GM19468 (cell line): Measurements from ENCODE around the gene REEP3.

Experiments
- ATAC-seq: cut with Tn5 transposase; IDR thresholded peaks from one replicate; pipeline ENCODE4 v1.9.1; 2021; ENCODE audit warnings: mild to moderate bottlenecking, moderate library complexity, moderate number of reproducible peaks; ENCODE audit not compliant: unreplicated experiment; ENCODE audit errors: extremely low read depth

REEP3 gene

DNA sequence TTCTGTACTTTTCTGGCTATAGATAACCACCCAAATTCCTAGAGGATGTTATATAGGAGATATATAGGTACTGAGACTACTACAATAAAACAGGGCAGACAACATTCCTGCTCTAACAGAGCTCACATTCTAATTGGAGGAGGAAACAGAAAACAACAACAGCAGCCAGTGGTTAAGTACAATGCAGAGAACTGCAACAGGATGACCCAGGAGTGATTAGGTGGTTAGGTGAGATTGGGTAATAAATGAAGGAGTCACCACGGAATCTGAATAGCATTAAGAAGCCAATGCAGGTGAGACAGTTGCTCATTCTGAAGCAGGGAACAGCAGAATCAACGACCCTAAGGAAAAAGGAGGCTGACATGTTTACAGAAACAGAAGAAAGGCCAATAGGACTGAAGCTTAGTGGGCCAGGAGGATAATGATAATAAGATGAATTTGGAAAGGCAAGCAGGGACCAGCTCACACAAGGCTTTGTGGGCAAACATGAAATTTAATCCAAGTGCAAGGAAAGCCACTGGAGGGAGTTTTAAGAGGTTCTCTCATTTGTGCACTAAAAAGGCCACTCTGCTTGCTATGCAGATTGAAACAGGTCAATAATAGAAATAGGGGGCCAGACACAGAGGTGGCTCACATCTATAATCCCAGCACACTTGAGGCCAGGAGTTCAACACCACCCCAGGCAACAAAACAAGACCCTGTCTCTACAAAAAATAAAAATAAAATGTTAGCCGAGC lies 16.9 kb upstream of the REEP3 start:
- no peak for ATAC-seq

DNA sequence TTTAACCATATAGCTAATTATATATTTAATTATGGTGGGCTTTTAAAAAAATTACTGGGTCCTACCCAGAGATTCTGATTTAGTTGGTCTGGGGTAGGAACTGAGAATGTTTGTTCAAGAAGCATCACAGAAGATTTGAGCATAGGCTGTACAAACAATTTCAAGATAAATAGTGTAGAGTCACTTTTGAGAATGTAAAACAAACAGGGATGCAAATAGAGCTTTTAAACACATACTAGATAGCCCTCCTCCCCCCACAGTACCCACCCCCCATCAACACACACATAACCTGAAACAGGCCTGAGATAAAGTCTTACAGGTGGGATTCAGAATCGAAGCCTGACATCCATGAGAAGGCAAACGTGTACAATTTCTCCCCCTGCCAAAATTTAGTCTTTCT lies 15.6 kb upstream of the REEP3 start:
- ATAC-seq: no peak

DNA sequence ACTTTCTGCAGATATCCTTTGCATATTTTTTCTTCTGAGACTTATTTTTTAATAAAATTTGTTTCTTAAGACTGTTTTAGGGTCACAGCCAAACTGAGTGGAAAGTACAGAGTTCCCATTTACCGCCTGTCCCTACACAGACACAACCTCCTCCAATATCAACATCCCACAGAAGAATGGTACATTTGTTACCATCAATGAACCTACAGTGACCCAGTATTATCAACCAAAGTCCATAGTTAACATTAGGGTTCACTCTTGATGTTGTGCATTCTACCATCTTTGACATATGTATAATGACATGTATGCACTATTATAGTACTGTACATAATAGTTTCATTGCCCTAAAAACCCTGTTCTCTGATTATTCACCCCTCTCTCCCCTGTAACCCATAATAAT lies 14.6 kb upstream of the REEP3 start:
- no peak for ATAC-seq

DNA sequence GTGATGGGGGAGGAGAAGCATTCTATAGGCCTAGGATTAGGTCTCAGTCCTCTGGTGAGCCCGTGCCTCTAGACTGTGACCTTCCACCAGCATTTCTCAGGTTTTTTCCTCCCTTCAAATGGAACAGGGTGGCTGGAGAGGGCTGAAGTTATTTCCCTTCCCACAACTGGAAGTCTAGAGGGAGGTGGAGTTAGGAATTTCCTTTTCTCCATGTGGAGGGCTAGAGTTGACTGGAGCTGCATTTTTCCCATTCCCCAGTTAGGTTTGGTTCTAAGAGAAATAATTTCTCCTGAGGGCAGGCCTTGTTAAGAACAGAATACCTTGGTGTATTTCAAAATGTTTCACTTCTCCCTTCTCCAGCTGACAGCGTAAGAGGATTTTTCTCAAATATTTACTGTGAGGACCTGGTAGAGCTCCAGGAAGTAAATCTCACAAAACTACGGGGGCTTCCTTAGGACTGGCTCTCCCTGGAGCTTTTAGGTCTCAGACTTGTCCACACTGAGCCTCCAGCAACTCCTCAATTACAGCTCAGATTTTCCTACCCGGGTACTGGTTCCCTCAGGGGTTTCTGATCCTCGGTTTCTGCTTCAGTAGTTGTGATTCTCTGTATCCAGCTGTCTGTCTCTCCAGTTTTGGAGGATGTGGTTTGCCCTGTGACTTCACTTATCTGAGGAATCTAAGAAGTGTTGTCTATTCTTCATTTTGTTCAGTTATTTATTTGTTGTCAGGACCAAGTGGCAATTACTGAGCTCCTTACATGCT lies 6.0 kb upstream of the REEP3 start:
- ATAC-seq: no peak

DNA sequence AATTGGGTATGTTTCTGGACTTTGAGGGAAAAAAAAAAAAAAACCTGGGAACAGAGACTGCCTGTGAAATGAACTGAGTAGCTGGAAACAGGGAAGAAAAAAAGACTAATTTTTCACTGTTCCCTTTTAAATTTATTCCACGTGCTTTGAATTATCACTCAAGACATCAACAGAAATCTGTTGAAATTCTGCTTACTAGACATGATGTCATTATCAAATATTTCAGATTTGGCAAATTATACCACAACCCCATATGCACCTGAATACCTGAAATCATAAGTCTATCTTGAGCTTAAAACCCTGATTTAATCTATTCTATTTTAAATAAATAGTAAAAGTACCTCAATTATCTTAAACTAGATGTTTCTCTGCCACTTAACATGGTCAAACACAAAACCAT lies 5.0 kb upstream of the REEP3 start:
- ATAC-seq: no peak

DNA sequence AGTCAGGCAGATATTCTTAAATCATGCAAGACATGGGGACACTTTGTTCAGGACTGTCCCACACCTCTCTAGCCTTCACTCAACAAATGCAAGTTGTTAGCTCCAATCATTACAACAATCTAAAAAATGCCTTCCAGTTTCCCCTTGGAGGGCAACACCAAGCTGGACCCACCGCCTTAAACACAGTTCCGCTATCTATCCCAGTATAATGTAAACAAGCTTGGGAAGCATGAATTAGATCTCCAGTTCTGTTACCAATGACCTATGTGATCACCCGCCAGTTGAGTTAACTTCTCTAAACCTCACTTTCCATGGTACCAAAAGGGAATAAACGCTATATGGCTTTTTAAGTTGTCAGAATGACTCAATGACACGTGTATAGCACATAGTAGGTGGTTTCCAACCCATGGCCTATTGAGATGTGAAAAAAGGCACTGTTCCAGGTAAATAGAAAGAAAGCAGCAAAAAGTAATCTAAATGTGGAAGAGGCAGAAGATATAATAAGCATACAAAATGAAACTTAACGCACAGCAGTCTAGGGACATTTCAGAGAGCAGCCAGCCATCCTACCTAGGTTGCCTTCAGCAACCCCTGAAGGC lies 2.4 kb upstream of the REEP3 start:
- no peak for ATAC-seq

DNA sequence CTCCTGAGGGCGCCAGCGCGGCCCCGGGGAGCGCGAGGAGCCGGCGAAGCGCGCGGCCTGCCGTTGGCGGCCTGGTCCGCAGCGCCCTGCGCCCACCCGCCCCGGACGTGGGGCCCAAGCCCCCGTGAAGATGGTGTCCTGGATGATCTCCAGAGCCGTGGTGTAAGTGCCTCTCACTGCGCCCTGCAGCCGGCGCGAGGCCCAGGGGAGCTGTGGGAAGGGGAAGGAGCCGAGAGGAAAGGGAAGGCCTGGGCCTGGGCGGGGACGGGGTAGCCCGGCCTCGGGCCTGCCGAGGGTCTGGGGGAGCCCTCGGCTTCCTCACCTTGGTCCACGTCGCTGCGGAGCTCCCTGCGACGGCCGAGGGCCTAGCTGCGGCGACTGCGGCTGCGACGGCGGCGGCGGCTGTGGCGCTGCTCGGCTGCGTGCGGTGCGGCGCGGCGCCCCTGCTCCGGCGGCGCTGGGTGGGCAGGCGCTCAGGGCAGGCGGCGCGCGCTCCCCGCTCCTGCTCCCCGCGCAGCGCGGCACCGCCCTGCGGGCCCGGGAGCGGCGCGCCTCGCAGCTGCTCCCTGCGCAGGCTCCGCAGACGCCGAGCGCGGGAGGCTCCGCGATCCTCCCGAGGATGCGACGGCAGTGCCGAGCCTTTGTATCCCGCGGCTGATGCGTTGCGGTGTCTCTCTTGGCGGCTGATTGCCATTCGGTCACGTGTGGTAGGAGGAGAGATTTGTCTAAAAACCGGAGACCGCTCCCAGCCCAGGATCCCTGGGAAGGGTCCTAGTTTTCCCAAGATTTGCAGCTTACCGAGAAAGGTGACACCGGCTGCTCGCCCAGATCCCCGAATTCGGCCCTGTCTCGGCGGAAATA lies 445 bp downstream of the REEP3 start:
- ATAC-seq: peak; percentile 40

DNA sequence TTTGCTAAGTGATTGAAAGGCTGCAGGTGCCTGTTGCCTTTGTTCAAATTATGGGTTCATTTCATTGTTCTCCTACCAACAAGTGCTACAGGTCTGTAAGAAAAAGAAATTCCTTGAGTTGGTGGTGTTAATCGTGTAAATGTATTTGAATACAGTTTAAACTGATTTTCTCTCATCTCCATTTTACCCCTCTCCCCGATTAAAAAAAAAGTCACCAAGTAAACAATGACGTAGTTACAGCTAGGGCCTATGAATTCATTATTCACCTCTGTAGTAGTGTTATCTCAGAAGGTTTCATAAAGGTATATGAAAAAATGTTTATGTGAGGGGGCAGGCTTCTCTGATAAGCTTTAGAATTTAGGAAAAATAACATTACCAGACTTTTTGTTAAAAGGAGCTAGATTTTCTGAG lies 1.1 kb downstream of the REEP3 start:
- no peak for ATAC-seq

DNA sequence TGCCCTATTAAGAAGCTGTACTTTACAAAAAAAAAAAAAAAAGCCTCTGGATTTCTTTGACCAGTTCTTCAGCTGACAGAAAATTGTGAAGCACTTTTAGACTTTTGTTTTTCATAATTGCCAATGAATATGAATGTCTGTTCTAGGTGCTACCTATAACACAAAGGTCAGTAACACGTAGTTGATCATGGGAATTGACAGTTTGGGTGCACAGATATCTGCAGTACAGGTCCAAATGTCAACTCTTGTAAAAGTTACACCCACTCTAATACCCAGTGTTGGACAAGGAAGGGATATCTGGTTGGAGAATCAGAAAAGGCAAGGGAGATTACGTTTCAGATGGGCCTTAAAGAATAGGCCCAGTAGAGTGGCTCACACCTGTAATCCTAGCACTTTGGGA lies 1.8 kb downstream of the REEP3 start:
- ATAC-seq: no peak

DNA sequence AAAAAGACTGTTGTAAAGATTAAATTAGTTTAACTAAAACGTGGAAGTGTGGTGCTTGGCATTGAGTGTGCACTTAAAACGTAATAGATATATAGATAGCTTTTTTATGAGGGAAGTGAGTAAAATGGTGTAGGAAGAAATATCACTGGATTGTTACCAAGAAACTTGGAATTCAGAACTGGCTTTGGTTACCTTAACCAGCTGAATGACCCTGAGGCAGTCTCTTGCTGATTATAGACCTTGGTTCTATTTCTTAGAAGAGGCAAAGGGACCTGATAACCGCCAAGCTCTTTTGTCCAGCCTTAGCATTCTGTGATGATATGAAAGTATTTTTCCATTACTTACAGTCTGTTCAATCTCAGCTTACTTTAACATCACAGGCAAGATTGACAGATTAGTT lies 3.8 kb downstream of the REEP3 start:
- ATAC-seq: no peak

DNA sequence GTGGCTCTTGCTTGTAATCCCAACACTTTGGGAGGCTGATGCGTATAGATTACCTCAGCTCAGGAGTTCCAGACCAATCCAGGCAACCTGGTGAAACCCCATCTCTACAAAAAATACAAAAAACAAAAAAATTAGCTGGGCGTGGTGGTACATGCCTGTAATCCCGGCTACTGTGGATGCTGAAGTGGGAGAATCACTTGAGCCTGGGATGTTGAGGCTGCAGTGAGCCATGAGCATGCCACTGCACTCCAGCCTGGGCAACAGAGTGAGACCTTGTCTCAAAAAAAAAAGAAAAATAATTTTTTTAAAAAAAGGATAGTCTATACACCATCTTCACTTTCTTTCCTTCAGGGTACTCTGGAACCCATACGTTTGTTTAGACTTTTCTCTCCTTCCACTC lies 6.2 kb downstream of the REEP3 start:
- no peak for ATAC-seq

DNA sequence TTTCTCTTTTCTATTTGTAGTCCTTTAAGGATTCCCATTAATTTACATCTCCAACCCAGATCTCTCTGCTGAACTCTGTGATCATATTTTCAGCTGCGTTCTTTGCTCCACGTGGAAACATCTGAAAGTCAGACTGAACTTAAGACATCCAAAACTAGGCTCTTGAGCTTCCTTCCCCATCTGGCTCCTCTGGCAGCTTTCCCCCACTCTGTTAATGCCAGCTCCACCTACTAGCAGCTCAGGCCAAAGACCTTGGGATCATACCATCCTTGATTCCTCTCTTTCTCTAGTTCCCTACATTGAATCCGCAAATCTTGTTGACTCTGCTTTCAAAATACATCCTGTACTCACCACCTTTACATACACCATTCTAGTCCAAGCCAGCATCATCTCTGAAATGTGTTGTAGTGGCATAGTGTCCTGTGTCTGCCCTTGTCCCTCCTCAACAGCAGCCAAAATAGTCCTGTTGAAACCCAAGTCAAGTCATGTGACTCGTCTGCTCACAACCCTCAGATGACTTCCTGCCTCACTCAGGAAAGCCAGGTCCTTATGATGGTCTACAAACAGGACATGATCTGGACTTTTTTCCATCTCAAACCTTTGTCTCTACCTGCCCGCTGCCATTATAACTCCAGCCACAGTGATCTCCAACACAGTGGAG lies 7.0 kb downstream of the REEP3 start:
- ATAC-seq: no peak

DNA sequence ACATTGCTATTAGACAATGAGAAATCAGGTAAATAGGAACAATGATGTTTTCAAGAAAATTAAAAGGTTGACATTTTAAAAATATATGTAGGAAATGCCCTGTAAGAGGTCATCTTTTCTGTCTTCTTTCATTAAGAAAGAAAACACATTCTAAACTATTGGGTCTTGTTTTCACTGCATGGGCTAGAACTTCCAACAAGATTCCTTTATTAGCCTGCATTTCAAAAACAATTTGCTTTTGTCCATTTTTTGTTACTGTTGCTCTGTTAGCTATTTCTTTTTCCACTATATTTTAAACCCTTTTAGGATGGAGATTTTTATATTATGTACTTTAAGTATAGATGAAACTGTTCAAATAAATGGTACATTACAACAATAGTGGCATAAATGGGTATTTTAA lies 9.2 kb downstream of the REEP3 start:
- no peak for ATAC-seq

DNA sequence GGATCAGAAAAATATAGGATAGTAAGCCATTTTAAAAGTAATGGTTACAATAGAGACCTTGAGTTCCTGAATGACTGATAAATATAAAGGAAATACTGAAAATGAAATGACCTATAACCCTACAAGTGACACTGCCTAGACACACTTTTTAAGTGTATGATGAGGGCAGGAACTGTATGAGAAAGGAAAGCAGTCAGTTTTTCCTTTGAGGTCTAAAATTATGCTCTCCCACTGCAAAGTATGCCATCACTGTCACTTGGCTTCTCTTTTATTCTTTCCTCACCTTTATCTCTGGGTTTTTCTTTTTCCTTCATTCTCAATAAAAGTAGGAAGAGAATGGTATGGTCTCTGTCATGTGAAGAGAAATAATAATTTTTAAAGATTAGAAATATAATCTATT lies 13.5 kb downstream of the REEP3 start:
- no peak for ATAC-seq

DNA sequence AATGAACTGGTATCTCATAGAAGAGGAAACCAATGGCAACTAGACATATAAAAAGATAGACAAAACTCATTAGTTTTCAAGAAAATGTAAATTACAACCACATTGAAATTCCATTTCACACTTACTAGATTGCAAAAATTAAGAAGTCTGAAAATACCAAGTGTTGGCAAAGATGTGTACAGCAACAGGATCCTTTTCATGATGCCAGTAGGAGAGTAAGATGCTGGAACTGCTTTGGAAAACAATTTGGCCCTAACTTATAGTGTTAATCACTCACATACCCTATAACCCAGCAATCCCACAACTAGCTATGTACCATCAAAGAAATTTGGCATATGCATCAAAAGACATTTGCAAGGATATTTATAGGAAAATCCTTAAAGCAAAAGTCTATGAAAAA lies 15.5 kb downstream of the REEP3 start:
- ATAC-seq: no peak

DNA sequence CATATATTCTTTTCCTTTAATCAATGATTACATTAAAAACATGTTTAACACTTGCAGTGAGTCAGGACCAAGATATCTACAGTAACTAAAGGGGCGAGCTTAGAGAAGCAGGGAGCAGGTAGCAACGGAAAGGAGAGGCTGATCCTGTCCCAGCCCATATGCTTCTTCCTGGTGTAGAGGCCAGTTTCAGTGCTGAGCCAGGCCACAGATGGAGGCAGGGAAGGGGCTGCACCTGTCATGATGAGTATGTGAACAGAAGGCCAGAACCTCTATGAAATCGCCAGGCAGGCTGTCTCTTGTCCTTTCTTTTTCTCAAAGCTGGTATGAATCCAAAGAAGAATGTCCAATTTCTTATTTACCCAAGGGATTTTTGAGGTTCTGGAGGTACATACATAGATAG lies 16.3 kb downstream of the REEP3 start:
- ATAC-seq: no peak

DNA sequence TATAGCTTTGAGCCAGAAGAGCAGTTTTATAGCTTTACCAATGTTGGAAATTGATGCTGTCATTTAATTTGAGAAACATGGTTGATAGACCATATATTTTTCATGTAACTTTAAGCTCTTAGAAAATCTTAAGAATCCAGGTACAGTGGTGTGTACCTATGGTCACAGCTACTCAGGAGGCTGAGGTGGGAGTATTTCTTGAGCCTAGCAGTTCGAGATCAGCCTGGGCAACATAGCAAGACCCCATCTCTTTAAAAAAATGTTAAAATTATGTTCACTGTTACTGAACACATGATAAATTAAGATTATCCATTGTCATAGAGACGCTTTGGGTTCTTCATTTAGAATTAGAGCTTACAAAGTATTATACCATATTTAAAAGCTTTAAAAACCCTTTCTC lies 18.2 kb downstream of the REEP3 start:
- no peak for ATAC-seq

DNA sequence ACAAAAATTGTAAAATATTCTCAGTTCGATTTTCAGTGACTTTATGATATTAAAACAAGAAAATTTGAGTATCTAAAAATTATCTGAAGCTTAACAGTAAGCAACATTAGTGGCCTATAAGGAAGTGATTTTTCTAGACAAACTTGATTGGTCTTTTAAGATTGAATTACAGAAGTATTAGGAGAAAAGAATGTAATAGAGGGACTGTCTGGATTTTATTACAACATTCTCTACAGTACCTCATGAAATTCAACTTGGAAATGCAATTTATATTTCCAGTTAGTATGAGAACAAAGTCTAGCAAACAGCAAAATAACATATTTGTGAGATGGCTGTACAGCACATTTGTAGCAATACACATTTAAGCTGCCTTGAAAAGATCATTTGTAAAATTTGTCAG lies 18.8 kb downstream of the REEP3 start:
- no peak for ATAC-seq

DNA sequence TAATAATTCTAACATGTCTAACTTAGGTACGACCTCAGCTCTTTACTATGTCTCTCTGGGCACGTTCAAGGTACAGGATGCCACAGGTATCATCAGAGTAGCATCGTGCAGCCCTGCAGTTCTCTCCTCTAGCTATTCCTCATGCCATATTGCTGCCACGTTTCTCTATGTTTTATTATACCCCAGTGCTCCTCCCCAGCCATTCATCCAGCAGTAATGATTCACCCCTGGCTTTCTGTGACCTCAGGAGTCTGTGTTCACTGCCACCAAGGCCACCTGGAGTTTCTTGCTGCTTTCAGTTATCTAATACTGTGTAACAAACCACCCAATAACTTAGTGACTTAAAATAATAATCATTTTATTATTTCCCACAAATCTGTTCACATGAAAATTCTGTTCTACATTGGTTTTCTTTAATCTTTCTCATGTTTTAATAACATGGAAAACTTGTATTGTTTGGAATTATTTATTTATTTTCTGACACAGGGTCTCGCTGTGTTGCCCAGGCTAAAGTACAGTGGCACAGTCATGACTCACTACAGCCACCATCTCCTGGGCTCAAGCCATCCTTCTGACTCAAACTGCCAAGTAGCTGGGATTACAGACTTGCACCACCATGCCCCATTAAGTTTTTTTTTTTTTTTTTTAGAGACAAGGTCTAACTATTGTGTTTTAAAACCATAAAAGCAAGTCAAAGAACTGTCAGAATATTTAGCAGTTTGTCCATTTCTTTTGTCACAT lies 21.8 kb downstream of the REEP3 start:
- ATAC-seq: no peak
